K562 (cell line): ENCODE measurements around the gene KCTD13. TPM values are rescaled to one million over a fixed set of nuclear protein-coding genes. Genes with fewer than 3 reads are reported as not detected.

Experiments used
- ARID3B ChIP-seq: fragments of 250-450 bp; sonication (Bioruptor Pico); IDR thresholded peaks from 2 replicates; pipeline ENCODE4 v1.4.0; 2020; ENCODE audit warnings: borderline replicate concordance
- ATF3 ChIP-seq, 2 experiments: fragments of 450-650 bp in 1 of 2; sonication (generic) in 1 of 2; formaldehyde crosslinking in 1 of 2; IDR thresholded peaks in 1 of 2; conservative IDR thresholded peaks in 1 of 2; 2 replicates each; pipeline versions ENCODE4 v1.6.1 to v1.8.1; 2016 to 2023; ENCODE audit warnings: mild to moderate bottlenecking in 2 of 2, moderate library complexity in 2 of 2, inconsistent platforms in 1 of 2, missing genetic modification reagents in 1 of 2
- CBX1 ChIP-seq: sonication (generic); IDR thresholded peaks from 2 replicates; pipeline ENCODE4 v1.6.1; 2016; ENCODE audit warnings: antibody characterized with exemption, low read depth, mild to moderate bottlenecking
- FOSL1 ChIP-seq: fragments of 200-800 bp; sonication (Bioruptor generic); conservative IDR thresholded peaks from 2 replicates; pipeline ENCODE4 v1.6.1; 2016; ENCODE audit warnings: missing genetic modification characterization, missing compliant biosample characterization
- FOXJ3 ChIP-seq: sonication (generic); formaldehyde crosslinking; IDR thresholded peaks from 2 replicates; pipeline ENCODE4 v1.4.0; 2020; ENCODE audit warnings: mild to moderate bottlenecking, missing genetic modification reagents
- GMEB1 ChIP-seq: fragments of 250-450 bp; sonication (Bioruptor Pico); IDR thresholded peaks from 2 replicates; pipeline ENCODE4 v1.4.0; 2020; ENCODE audit warnings: mild to moderate bottlenecking
- KAT8 ChIP-seq: fragments of 450-650 bp; IDR thresholded peaks from 2 replicates; pipeline ENCODE4 v1.6.1; 2016; ENCODE audit warnings: low read depth, mild to moderate bottlenecking
- KDM4B ChIP-seq, 2 experiments: fragments of 450-650 bp in 1 of 2; sonication (generic) in 1 of 2; IDR thresholded peaks; 2 replicates each; pipeline ENCODE4 v1.6.1; 2016 to 2017; ENCODE audit warnings: borderline replicate concordance in 2 of 2, antibody characterized with exemption in 1 of 2, low read depth in 1 of 2, mild to moderate bottlenecking in 1 of 2
- MAZ ChIP-seq, 2 experiments: fragments of 450-650 bp in 1 of 2; sonication (generic) in 1 of 2; formaldehyde crosslinking; IDR thresholded peaks in 1 of 2; conservative IDR thresholded peaks in 1 of 2; 2 replicates each; pipeline versions ENCODE4 v1.4.0 to v1.5.0; 2020; ENCODE audit warnings: mild to moderate bottlenecking in 1 of 2, missing genetic modification reagents in 1 of 2
- MITF ChIP-seq: IDR thresholded peaks from 2 replicates; pipeline ENCODE4 v1.6.1; 2014; ENCODE audit warnings: antibody characterized with exemption
- PRMT5 ChIP-seq: sonication (generic); formaldehyde crosslinking; IDR thresholded peaks from 2 replicates; pipeline ENCODE4 v1.5.0; 2020; ENCODE audit warnings: missing genetic modification reagents
- RBBP5 ChIP-seq: fragments of 200-600 bp; sonication (generic); IDR thresholded peaks from 2 replicates; pipeline ENCODE4 v1.6.1; 2012; ENCODE audit warnings: borderline replicate concordance, mild to moderate bottlenecking, low read length, control low read depth, inconsistent platforms; ENCODE audit not compliant: insufficient read depth, poor library complexity, severe bottlenecking
- SMAD1 ChIP-seq: fragments of 150-350 bp; IDR thresholded peaks from 2 replicates; pipeline ENCODE4 v1.6.1; 2014; ENCODE audit warnings: low read length, low read depth; ENCODE audit not compliant: partially characterized antibody
- SRF ChIP-seq, 2 experiments: fragments of 250-450, 450-650 bp in 1 of 2; sonication (Bioruptor Pico) in 1 of 2; sonication (generic) in 1 of 2; formaldehyde crosslinking; IDR thresholded peaks; 2 replicates each; pipeline versions ENCODE4 v1.5.0 to v1.5.1; 2020 to 2022; ENCODE audit warnings: mild to moderate bottlenecking in 1 of 2, missing genetic modification reagents in 1 of 2
- TAF1 ChIP-seq: IDR thresholded peaks from 2 replicates; pipeline ENCODE4 v1.6.1; 2011; ENCODE audit warnings: mild to moderate bottlenecking, low read length, moderate library complexity; ENCODE audit not compliant: insufficient read depth, control insufficient read depth, severe bottlenecking; ENCODE audit errors: extremely low read depth
- XRCC5 ChIP-seq: fragments of 200-400 bp; formaldehyde crosslinking; IDR thresholded peaks from 2 replicates; pipeline ENCODE4 v1.6.1; 2017; ENCODE audit warnings: low read depth, mild to moderate bottlenecking, low read length
- ZKSCAN3 ChIP-seq: fragments of 250-450 bp; sonication (Bioruptor Pico); IDR thresholded peaks from 2 replicates; pipeline ENCODE4 v1.4.0; 2020
- ZNF143 ChIP-seq: sonication (generic); formaldehyde crosslinking; IDR thresholded peaks from 2 replicates; pipeline ENCODE4 v1.9.0; 2022; ENCODE audit warnings: mild to moderate bottlenecking, missing genetic modification reagents
- ZNF561 ChIP-seq: fragments of 450-650 bp; formaldehyde crosslinking; conservative IDR thresholded peaks from 2 replicates; pipeline ENCODE4 v1.4.0; 2020; ENCODE audit warnings: mild to moderate bottlenecking, moderate library complexity
- ZNF584 ChIP-seq: fragments of 200-800 bp; sonication (Bioruptor generic); IDR thresholded peaks from 2 replicates; pipeline ENCODE4 v1.6.1; 2016; ENCODE audit warnings: low read depth, mild to moderate bottlenecking, missing genetic modification characterization, missing compliant biosample characterization
- ZNF76 ChIP-seq: fragments of 250-450 bp; sonication (Bioruptor Pico); IDR thresholded peaks from 2 replicates; pipeline ENCODE4 v1.4.0; 2020; ENCODE audit warnings: mild to moderate bottlenecking, moderate library complexity, borderline replicate concordance
- polyA plus RNA-seq, 8 experiments: library from polyadenylated mRNA; depleted of rRNA in 4 of 8; stranded (reverse) in 5 of 8; unstranded in 3 of 8; fragments of >200 nt; fragmentation: Nextera tagmentation in 2 of 8; fragmentation: Illumina TruSeq in 1 of 8; extraction: Ambion mirVana in 2 of 8; extraction: Trizol in 1 of 8; gene quantifications; 2 replicates each; pipeline versions ENCODE4 v1.2.1 to v1.2.3, GENCODE V29; 2011 to 2014; ENCODE audit warnings: inconsistent platforms in 1 of 8, missing spikeins in 1 of 8
- total RNA-seq, 7 experiments: library from RNA; depleted of rRNA in 6 of 7; stranded (reverse); fragments of >200 nt in 6 of 7; fragmentation: Illumina TruSeq in 2 of 7; extraction: Trizol in 2 of 7; gene quantifications; 2 replicates each; pipeline versions ENCODE4 v1.2.1 to v1.2.3, GENCODE V29; 2011 to 2021; ENCODE audit warnings: low replicate concordance in 1 of 7

Gene KCTD13
- total and polyA plus RNA-seq, 9 of the 15 experiments (the other 6 are each of a cell fraction or from before 2014, with no cell fraction given) = 1.0 to 20.6 (median 9.8) TPM

- TF ChIP-seq MAZ (CRISPR knock-in tag; conservative IDR thresholded peaks at IDR 0.05 in 1 of 2, IDR thresholded peaks at IDR 0.05 in 1 of 2) (peak; percentile 94 to 96), ARID3B (no peak), XRCC5 (no peak), RBBP5 (peak; percentile 43), SRF (CRISPR knock-in tag; IDR thresholded peaks at IDR 0.05) (no peak), ZNF76 (CRISPR knock-in tag) (no peak), GMEB1 (CRISPR knock-in tag) (no peak), TAF1 (peak; percentile 54), CBX1 (no peak; the same call in 1 of the 2 replicates), ZNF561 (CRISPR knock-in tag) (no peak), ZNF143 (no peak), MITF (no peak), FOXJ3 (CRISPR knock-in tag) (no peak), ZKSCAN3 (CRISPR knock-in tag) (no peak), ATF3 (IDR thresholded peaks at IDR 0.05) (no peak), ATF3 (CRISPR knock-in tag; conservative IDR thresholded peaks at IDR 0.05) (no peak), FOSL1 (tag) (no peak), ZNF584 (CRISPR knock-in tag) (no peak), SMAD1 (no peak), PRMT5 (CRISPR knock-in tag) (no peak), KAT8 (no peak), KDM4B (IDR thresholded peaks at IDR 0.05; ENCODE audit: borderline replicate concordance in 2 of 2, low read depth in 1 of 2) (peak in 1 of 2 experiments; percentile 83; a peak in 1 of 4 replicates)
Measured at GRCh38 chr16:29973384-29974246, 47.6 kb upstream of the KCTD13 start, which contains the start of gene TAOK2 (continued).
